Gastrocnemius medialis (tissue), 4 donors: ENCODE data around the gene JAML.

Experiments used
- CTCF ChIP-seq, 5 experiments: fragments of 450-650 bp in 3 of 5; fragments of 200-600 bp in 2 of 5; sonication (generic) in 2 of 5; IDR thresholded peaks in 4 of 5; conservative IDR thresholded peaks in 1 of 5; 1 replicate in 4 of 5; 2 replicates in 1 of 5; pipeline ENCODE4 v1.5.1; 2016 to 2019; ENCODE audit warnings: antibody characterized with exemption in 5 of 5, mild to moderate bottlenecking in 3 of 5, moderate library complexity in 3 of 5
- POLR2A ChIP-seq, 2 donors: fragments of 450-650 bp; IDR thresholded peaks; one replicate each; pipeline ENCODE4 v1.6.1; 2017; ENCODE audit warnings: antibody characterized with exemption in 2 of 2, mild to moderate bottlenecking in 2 of 2, moderate library complexity in 2 of 2

DNA sequence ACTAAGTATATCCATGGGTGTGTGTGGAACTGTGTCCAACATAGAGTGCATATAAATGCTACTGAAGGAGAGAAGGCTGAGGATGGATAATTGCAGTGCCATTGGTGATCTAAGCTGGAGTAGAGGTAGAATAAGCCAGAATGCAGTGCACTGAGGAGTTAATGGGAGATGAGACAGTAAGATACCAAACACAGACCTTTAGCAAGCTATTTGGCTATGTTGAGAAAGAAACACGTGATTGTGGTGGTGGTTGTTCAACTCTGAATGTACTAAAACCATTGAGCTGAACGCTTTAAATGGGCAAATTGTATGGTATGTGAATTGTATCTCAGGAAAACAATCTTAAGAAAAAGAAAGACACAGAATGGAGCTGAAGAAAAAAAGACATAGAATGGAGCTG lies 22.8 kb downstream of the JAML start:
- TF ChIP-seq POLR2A (IDR thresholded peaks at IDR 0.05), result no peak
- no peak for TF ChIP-seq CTCF (IDR thresholded peaks at IDR 0.05 in 4 of 5, conservative IDR thresholded peaks at IDR 0.05 in 1 of 5)
